IMR-90 (cell line): ENCODE results near the gene GLIPR1. TPM values are rescaled to one million over a fixed set of nuclear protein-coding genes. Genes with fewer than 3 reads are reported as not detected.

Experiments
- ATAC-seq: fragments of 200-7000 bp; cut with Tn5 transposase; 2 replicates; pipeline ENCODE4 v1.9.1; 2020; ENCODE audit warnings: low read depth, mild to moderate bottlenecking, moderate library complexity
- BruUV-seq: library from RNA; stranded (reverse); fragments of 400-500 nt; replicated peaks from 2 replicates; lab custom pipeline; 2021; lab: Mats Ljungman, UMichigan
- CTCF ChIA-PET: fragments of 300-600 bp; formaldehyde crosslinking; extraction: SDS; loops from one replicate; lab custom pipeline; 2021; ENCODE audit warnings: antibody characterized with exemption; lab: Yijun Ruan, JAX
- POLR2A ChIA-PET: fragments of 300-600 bp; sonication (Branson Sonifier 250); formaldehyde crosslinking; loops from one replicate; lab custom pipeline; 2022; ENCODE audit warnings: antibody characterized with exemption; ENCODE audit not compliant: unreplicated experiment; lab: Charles Lee
- DNase-seq: peaks from one replicate; pipeline ENCODE4 v3.0.0; 2013
- H2AFZ ChIP-seq: replicated peaks from 2 replicates; pipeline ENCODE3; 2013; ENCODE audit warnings: low read length, mild to moderate bottlenecking; ENCODE audit not compliant: poor library complexity
- H2AK5ac ChIP-seq: 2 replicates; pipeline ENCODE4 v1.6.1; 2013; ENCODE audit warnings: low read depth, low read length, inconsistent platforms
- H2AK9ac ChIP-seq: replicated peaks from 2 replicates; pipeline ENCODE3; 2013; ENCODE audit warnings: mild to moderate bottlenecking, low read depth, low read length, moderate library complexity; ENCODE audit not compliant: poor library complexity
- H2BK120ac ChIP-seq: 2 replicates; pipeline ENCODE4 v1.6.1; 2013; ENCODE audit warnings: low read depth, low read length, inconsistent platforms
- H2BK15ac ChIP-seq: 3 replicates; pipeline ENCODE4 v1.6.1; 2013; ENCODE audit warnings: low read depth, low read length, inconsistent platforms
- H2BK20ac ChIP-seq: 2 replicates; pipeline ENCODE4 v1.6.1; 2013; ENCODE audit warnings: low read depth, mild to moderate bottlenecking, inconsistent platforms, low read length, moderate library complexity
- H2BK5ac ChIP-seq: 2 replicates; pipeline ENCODE4 v1.6.1; 2013; ENCODE audit warnings: mild to moderate bottlenecking, low read depth, low read length, inconsistent platforms; ENCODE audit not compliant: poor library complexity, severe bottlenecking
- H3K14ac ChIP-seq: replicated peaks from 2 replicates; pipeline ENCODE4 v1.6.1; 2013; ENCODE audit warnings: low read depth, low read length, inconsistent platforms
- H3K18ac ChIP-seq: 2 replicates; pipeline ENCODE4 v1.6.1; 2013; ENCODE audit warnings: low read depth, low read length, control low read depth
- H3K23ac ChIP-seq: 2 replicates; pipeline ENCODE4 v1.6.1; 2013; ENCODE audit warnings: low read depth, low read length, inconsistent platforms
- H3K27ac ChIP-seq: 2 replicates; pipeline ENCODE4 v1.5.1; 2013; ENCODE audit warnings: mild to moderate bottlenecking, control low read depth, low read length; ENCODE audit not compliant: insufficient read depth
- H3K27me3 ChIP-seq: 2 replicates; pipeline ENCODE4 v1.6.1; 2013; ENCODE audit warnings: low read length; ENCODE audit not compliant: control insufficient read depth, insufficient read depth
- H3K36me3 ChIP-seq: 2 replicates; pipeline ENCODE4 v1.6.1; 2013; ENCODE audit warnings: low read length, mixed read lengths; ENCODE audit not compliant: control insufficient read depth, insufficient read depth
- H3K4ac ChIP-seq: 2 replicates; pipeline ENCODE4 v1.6.1; 2013; ENCODE audit warnings: low read depth, low read length, inconsistent platforms
- H3K4me1 ChIP-seq: 2 replicates; pipeline ENCODE4 v1.6.1; 2013; ENCODE audit warnings: low read length, mixed read lengths; ENCODE audit not compliant: control insufficient read depth, insufficient read depth
- H3K4me2 ChIP-seq: 2 replicates; pipeline ENCODE4 v1.6.1; 2013; ENCODE audit warnings: low read depth, mild to moderate bottlenecking, control low read depth, low read length, moderate library complexity
- H3K4me3 ChIP-seq: 2 replicates; pipeline ENCODE4 v1.5.1; 2013; ENCODE audit warnings: low read depth, mild to moderate bottlenecking, control low read depth, low read length, moderate library complexity; ENCODE audit not compliant: insufficient read depth
- H3K56ac ChIP-seq: 2 replicates; pipeline ENCODE4 v1.6.1; 2013; ENCODE audit warnings: low read length, inconsistent platforms; ENCODE audit not compliant: insufficient read depth; ENCODE audit errors: extremely low read depth
- H3K79me1 ChIP-seq, 2 experiments: 2 replicates each; pipeline ENCODE4 v1.6.1; 2013; ENCODE audit warnings: low read length in 2 of 2, inconsistent platforms in 1 of 2, low read depth in 1 of 2
- H3K9ac ChIP-seq: 2 replicates; pipeline ENCODE4 v1.6.1; 2013; ENCODE audit warnings: low read depth, low read length, control low read depth
- H3K9me1 ChIP-seq: 2 replicates; pipeline ENCODE4 v1.6.1; 2013; ENCODE audit warnings: low read length, inconsistent platforms; ENCODE audit not compliant: insufficient read depth
- H3K9me3 ChIP-seq: 2 replicates; pipeline ENCODE4 v1.6.1; 2013; ENCODE audit warnings: low read length; ENCODE audit not compliant: control insufficient read depth, insufficient read depth
- H4K20me1 ChIP-seq: 2 replicates; pipeline ENCODE4 v1.6.1; 2013; ENCODE audit warnings: low read length, inconsistent platforms; ENCODE audit not compliant: insufficient read depth
- H4K5ac ChIP-seq: 2 replicates; pipeline ENCODE4 v1.6.1; 2013; ENCODE audit warnings: mild to moderate bottlenecking, low read depth, low read length, control low read depth
- H4K8ac ChIP-seq, 2 experiments: 2 replicates each; pipeline ENCODE4 v1.6.1; 2013; ENCODE audit warnings: low read depth in 2 of 2, low read length in 2 of 2, control low read depth in 1 of 2, inconsistent platforms in 1 of 2
- H4K91ac ChIP-seq: 2 replicates; pipeline ENCODE4 v1.6.1; 2013; ENCODE audit warnings: low read depth, low read length, inconsistent platforms; ENCODE audit not compliant: insufficient read depth
- CEBPB ChIP-seq: IDR thresholded peaks from 2 replicates; pipeline ENCODE4 v1.6.1; 2012; ENCODE audit warnings: low read depth, low read length, improper control_type of control experiment
- CHD1 ChIP-seq: IDR thresholded peaks from 2 replicates; pipeline ENCODE4 v1.6.1; 2012; ENCODE audit warnings: low read depth, low read length, improper control_type of control experiment
- FOS ChIP-seq: fragments of 150-350 bp; IDR thresholded peaks from 2 replicates; pipeline ENCODE4 v1.6.1; 2016; ENCODE audit warnings: low read depth, low read length
- MAFK ChIP-seq: IDR thresholded peaks from 2 replicates; pipeline ENCODE4 v1.6.1; 2012; ENCODE audit warnings: low read depth, low read length, improper control_type of control experiment
- MAZ ChIP-seq: IDR thresholded peaks from 2 replicates; pipeline ENCODE4 v1.6.1; 2012; ENCODE audit warnings: low read depth, mild to moderate bottlenecking, low read length, improper control_type of control experiment, moderate library complexity, borderline replicate concordance
- MXI1 ChIP-seq: IDR thresholded peaks from 2 replicates; pipeline ENCODE4 v1.6.1; 2012; ENCODE audit warnings: low read depth, mild to moderate bottlenecking, low read length, moderate library complexity, borderline replicate concordance
- NFE2L2 ChIP-seq: fragments of 150-350 bp; IDR thresholded peaks from 2 replicates; pipeline ENCODE4 v1.6.1; 2016; ENCODE audit warnings: low read depth, mild to moderate bottlenecking, low read length
- POLR2A ChIP-seq: IDR thresholded peaks from 2 replicates; pipeline ENCODE4 v1.6.1; 2012; ENCODE audit warnings: mild to moderate bottlenecking, low read depth, low read length
- RAD21 ChIP-seq: IDR thresholded peaks from 2 replicates; pipeline ENCODE4 v1.6.1; 2012; ENCODE audit warnings: low read length, improper control_type of control experiment
- RCOR1 ChIP-seq: IDR thresholded peaks from 2 replicates; pipeline ENCODE4 v1.6.1; 2012; ENCODE audit warnings: mild to moderate bottlenecking, low read length, improper control_type of control experiment; ENCODE audit not compliant: insufficient replicate concordance
- RFX5 ChIP-seq: IDR thresholded peaks from 2 replicates; pipeline ENCODE4 v1.8.0; 2012; ENCODE audit warnings: low read depth, mild to moderate bottlenecking, low read length, moderate library complexity
- SMC3 ChIP-seq: fragments of 150-350 bp; IDR thresholded peaks from 2 replicates; pipeline ENCODE4 v1.6.1; 2016; ENCODE audit warnings: low read depth, mild to moderate bottlenecking, antibody characterized with exemption, low read length, moderate library complexity
- dilution Hi-C: fragments of 300-500 bp; cut with HindIII; formaldehyde crosslinking; loops from one replicate; pipeline ENCODE4 v1.14.3; 2018; ENCODE audit warnings: low sequenced_read_pairs; ENCODE audit not compliant: unreplicated experiment
- in situ Hi-C: fragments of 300-500 bp; cut with MboI; formaldehyde crosslinking; loops from 3 replicates; pipeline ENCODE4 v1.14.3; 2019; ENCODE audit warnings: low sequenced_read_pairs, inconsistent platforms, mixed read lengths
- intact Hi-C: fragments of 100-400 bp; cut with micrococcal nuclease; formaldehyde crosslinking; loops from 2 replicates; pipeline ENCODE4 v1.10.0; 2022
- polyA plus RNA-seq, 3 experiments: library from polyadenylated mRNA; depleted of rRNA; stranded (reverse); fragments of >200 nt; gene quantifications; 2 replicates each; pipeline ENCODE4 v1.2.3, GENCODE V29; 2012; ENCODE audit warnings: low replicate concordance in 1 of 3
- total RNA-seq: library from RNA; depleted of rRNA; stranded (reverse); fragments of >200 nt; gene quantifications from 2 replicates; pipeline ENCODE4 v1.2.3, GENCODE V29; 2012
- TF ChIP-seq, protein P1 (sequence below): conservative IDR thresholded peaks from 2 replicates; pipeline ENCODE4 v1.5.1; 2012; ENCODE audit warnings: mild to moderate bottlenecking, low read depth, low read length, improper control_type of control experiment
- TF ChIP-seq, protein P2 (sequence below): fragments of 150-350 bp; IDR thresholded peaks from 2 replicates; pipeline ENCODE4 v1.6.1; 2017; ENCODE audit warnings: mild to moderate bottlenecking, antibody characterized with exemption, low read length, low read depth
- TF ChIP-seq, protein P3 (sequence below): fragments of 150-350 bp; IDR thresholded peaks from 2 replicates; pipeline ENCODE4 v1.6.1; 2016; ENCODE audit warnings: low read depth, mild to moderate bottlenecking, low read length, moderate library complexity, borderline replicate concordance

GLIPR1 gene
- total and polyA plus RNA-seq, 2 of the 4 experiments (the other 2 are of a cell fraction) = 268 to 327 TPM

DNA sequence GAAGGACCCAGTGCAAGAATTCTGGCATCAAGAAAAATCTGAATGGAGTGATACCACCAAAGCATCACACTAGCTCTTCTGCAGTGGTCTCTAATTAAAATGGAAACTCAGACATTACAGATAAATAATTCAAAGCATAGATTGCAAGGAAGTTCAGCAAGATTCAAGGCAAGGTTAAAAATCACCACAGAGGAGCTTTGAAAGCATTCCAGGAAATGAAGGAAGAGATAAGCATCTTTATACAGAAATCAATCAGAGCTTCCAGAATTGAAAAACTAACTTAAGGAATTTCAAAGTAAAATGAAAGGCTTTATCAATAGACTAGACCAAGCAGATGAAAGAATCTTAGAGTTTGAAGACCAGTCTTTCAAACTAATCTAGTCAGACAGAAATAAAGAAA is 20.4 kb upstream of the GLIPR1 start:
- Histone ChIP-seq H2BK120ac (no peak overlapping the region), H3K4me3 (no peak overlapping the region), H4K5ac (no peak overlapping the region), H3K36me3 (no peaks in the 10 kb centered on the region), H3K9ac (no peak overlapping the region), H2AK9ac (no peak overlapping the region), H3K18ac (no peak overlapping the region), H3K23ac (no peak overlapping the region), H3K4me1 (no peaks in the 10 kb centered on the region), H4K91ac (no peak overlapping the region), H3K56ac (no peak overlapping the region), H3K27me3 (no peaks in the 10 kb centered on the region), H3K79me1 (no peaks in the 10 kb centered on the region), H2BK5ac (no peak overlapping the region), H2AFZ (no peak overlapping the region), H3K9me3 (peaks cover 4% of the 10 kb centered on the region; the same call in 1 of the 2 replicates), H4K20me1 (no peaks in the 10 kb centered on the region), H2BK15ac (no peak overlapping the region), H3K14ac (no peak overlapping the region), H2AK5ac (no peak overlapping the region), H2BK20ac (no peak overlapping the region), H3K9me1 (no peaks in the 10 kb centered on the region), H3K27ac (no peak overlapping the region), H4K8ac (no peak overlapping the region), H3K4ac (no peak overlapping the region), H3K4me2 (no peak overlapping the region)
- in situ Hi-C loops (no loop called here), dilution Hi-C loops (no loop called here), intact Hi-C loops (no loop called here)
- POLR2A ChIA-PET = interaction anchor here (0.6 kb wide), 1 partner anchor 437 kb away, joined by 3 read pairs; no protein-coding TSS in a partner anchor
- CTCF ChIA-PET = no interaction called here
- TF ChIP-seq SMC3 (no peak), CEBPB (no peak), MAZ (no peak), MAFK (no peak), RCOR1 (no peak), NFE2L2 (no peak), CHD1 (no peak), RFX5 (no peak), MXI1 (no peak), POLR2A (no peak), FOS (no peak), RAD21 (no peak)
- TF ChIP-seq, protein P1, sequence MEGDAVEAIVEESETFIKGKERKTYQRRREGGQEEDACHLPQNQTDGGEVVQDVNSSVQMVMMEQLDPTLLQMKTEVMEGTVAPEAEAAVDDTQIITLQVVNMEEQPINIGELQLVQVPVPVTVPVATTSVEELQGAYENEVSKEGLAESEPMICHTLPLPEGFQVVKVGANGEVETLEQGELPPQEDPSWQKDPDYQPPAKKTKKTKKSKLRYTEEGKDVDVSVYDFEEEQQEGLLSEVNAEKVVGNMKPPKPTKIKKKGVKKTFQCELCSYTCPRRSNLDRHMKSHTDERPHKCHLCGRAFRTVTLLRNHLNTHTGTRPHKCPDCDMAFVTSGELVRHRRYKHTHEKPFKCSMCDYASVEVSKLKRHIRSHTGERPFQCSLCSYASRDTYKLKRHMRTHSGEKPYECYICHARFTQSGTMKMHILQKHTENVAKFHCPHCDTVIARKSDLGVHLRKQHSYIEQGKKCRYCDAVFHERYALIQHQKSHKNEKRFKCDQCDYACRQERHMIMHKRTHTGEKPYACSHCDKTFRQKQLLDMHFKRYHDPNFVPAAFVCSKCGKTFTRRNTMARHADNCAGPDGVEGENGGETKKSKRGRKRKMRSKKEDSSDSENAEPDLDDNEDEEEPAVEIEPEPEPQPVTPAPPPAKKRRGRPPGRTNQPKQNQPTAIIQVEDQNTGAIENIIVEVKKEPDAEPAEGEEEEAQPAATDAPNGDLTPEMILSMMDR = no peak
- TF ChIP-seq, protein P2, sequence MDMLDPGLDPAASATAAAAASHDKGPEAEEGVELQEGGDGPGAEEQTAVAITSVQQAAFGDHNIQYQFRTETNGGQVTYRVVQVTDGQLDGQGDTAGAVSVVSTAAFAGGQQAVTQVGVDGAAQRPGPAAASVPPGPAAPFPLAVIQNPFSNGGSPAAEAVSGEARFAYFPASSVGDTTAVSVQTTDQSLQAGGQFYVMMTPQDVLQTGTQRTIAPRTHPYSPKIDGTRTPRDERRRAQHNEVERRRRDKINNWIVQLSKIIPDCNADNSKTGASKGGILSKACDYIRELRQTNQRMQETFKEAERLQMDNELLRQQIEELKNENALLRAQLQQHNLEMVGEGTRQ = no peak
- TF ChIP-seq, protein P3, sequence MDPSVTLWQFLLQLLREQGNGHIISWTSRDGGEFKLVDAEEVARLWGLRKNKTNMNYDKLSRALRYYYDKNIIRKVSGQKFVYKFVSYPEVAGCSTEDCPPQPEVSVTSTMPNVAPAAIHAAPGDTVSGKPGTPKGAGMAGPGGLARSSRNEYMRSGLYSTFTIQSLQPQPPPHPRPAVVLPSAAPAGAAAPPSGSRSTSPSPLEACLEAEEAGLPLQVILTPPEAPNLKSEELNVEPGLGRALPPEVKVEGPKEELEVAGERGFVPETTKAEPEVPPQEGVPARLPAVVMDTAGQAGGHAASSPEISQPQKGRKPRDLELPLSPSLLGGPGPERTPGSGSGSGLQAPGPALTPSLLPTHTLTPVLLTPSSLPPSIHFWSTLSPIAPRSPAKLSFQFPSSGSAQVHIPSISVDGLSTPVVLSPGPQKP = no peak
- BruUV-seq = no TSS peak
- ATAC-seq (no peak), DNase-seq (no peak)
